Neural progenitor cell (in vitro differentiated cells): Measurements from ENCODE around the gene UFSP2. TPM values are rescaled to one million over a fixed set of nuclear protein-coding genes. Genes with fewer than 3 reads are reported as not detected.

ENCODE experiments used
- DNase-seq: peaks from one replicate; pipeline ENCODE4 v3.0.0-alpha.2; 2016; ENCODE audit warnings: low spot score
- H2AFZ ChIP-seq: fragments of 200-600 bp; sonication (generic); replicated peaks from 2 replicates; pipeline ENCODE4 v1.6.1; 2016; ENCODE audit warnings: antibody characterized with exemption
- H3F3A ChIP-seq: fragments of 200-600 bp; sonication (generic); 2 replicates; pipeline ENCODE4 v1.6.1; 2016; ENCODE audit warnings: antibody characterized with exemption, low read depth
- H3K27ac ChIP-seq: fragments of 200-600 bp; sonication (generic); 2 replicates; pipeline ENCODE4 v1.5.1; 2016; ENCODE audit warnings: mild to moderate bottlenecking
- H3K27me3 ChIP-seq: fragments of 200-600 bp; sonication (generic); 2 replicates; pipeline ENCODE4 v1.6.1; 2016; ENCODE audit warnings: mild to moderate bottlenecking, moderate library complexity
- H3K36me3 ChIP-seq: fragments of 200-600 bp; sonication (generic); 2 replicates; pipeline ENCODE4 v1.5.1; 2016
- H3K4me1 ChIP-seq: fragments of 200-600 bp; sonication (generic); 2 replicates; pipeline ENCODE4 v1.6.1; 2016; ENCODE audit warnings: mixed run types
- H3K4me2 ChIP-seq: fragments of 200-600 bp; sonication (generic); 2 replicates; pipeline ENCODE4 v1.6.1; 2016
- H3K4me3 ChIP-seq: fragments of 200-600 bp; sonication (generic); 2 replicates; pipeline ENCODE4 v1.5.1; 2016
- H3K79me2 ChIP-seq: fragments of 200-600 bp; sonication (generic); 2 replicates; pipeline ENCODE4 v1.6.1; 2016; ENCODE audit warnings: low read depth
- H3K9ac ChIP-seq: fragments of 200-600 bp; sonication (generic); 2 replicates; pipeline ENCODE4 v1.6.1; 2016
- H3K9me3 ChIP-seq: fragments of 200-600 bp; sonication (generic); 2 replicates; pipeline ENCODE4 v1.5.1; 2016; ENCODE audit warnings: low read depth
- H4K20me1 ChIP-seq: fragments of 200-600 bp; sonication (generic); 2 replicates; pipeline ENCODE4 v1.6.1; 2016; ENCODE audit warnings: low read depth
- H3K27ac Mint-ChIP-seq: 3 replicates; pipeline ENCODE4 v1.8.0; 2021; ENCODE audit warnings: mixed read lengths
- H3K27me3 Mint-ChIP-seq: 2 replicates; pipeline ENCODE4 v1.8.0; 2022; ENCODE audit warnings: low read depth, mild to moderate bottlenecking, inconsistent platforms, moderate library complexity, mixed read lengths; ENCODE audit not compliant: insufficient read depth
- H3K36me3 Mint-ChIP-seq: 3 replicates; pipeline ENCODE4 v1.8.0; 2021; ENCODE audit warnings: mixed read lengths
- H3K4me1 Mint-ChIP-seq: 3 replicates; pipeline ENCODE4 v1.8.0; 2021; ENCODE audit warnings: mixed read lengths
- H3K4me3 Mint-ChIP-seq: 3 replicates; pipeline ENCODE4 v1.8.0; 2021; ENCODE audit warnings: mild to moderate bottlenecking, moderate library complexity, mixed read lengths
- H3K9me3 Mint-ChIP-seq: 3 replicates; pipeline ENCODE4 v1.8.0; 2020; ENCODE audit warnings: mixed read lengths
- EZH2 ChIP-seq: fragments of 200-600 bp; sonication (generic); IDR thresholded peaks from 2 replicates; pipeline ENCODE4 v1.6.1; 2017; ENCODE audit warnings: antibody characterized with exemption, mild to moderate bottlenecking, moderate library complexity
- EZH2phosphoT487 ChIP-seq: fragments of 200-600 bp; sonication (generic); IDR thresholded peaks from 2 replicates; pipeline ENCODE4 v1.6.1; 2017; ENCODE audit warnings: antibody characterized with exemption
- total RNA-seq: library from RNA; depleted of rRNA; stranded (reverse); fragments of >200 nt; gene quantifications from 2 replicates; pipeline ENCODE4 v1.2.3, GENCODE V29; 2015; ENCODE audit warnings: low replicate concordance
- TF ChIP-seq, protein P1 (sequence below): fragments of 200-600 bp; sonication (generic); IDR thresholded peaks from 2 replicates; pipeline ENCODE4 v1.5.1; 2017; ENCODE audit warnings: antibody characterized with exemption, mild to moderate bottlenecking

Gene UFSP2
- total RNA-seq, 1 donor from 2014 or later: 56.9 TPM

DNA sequence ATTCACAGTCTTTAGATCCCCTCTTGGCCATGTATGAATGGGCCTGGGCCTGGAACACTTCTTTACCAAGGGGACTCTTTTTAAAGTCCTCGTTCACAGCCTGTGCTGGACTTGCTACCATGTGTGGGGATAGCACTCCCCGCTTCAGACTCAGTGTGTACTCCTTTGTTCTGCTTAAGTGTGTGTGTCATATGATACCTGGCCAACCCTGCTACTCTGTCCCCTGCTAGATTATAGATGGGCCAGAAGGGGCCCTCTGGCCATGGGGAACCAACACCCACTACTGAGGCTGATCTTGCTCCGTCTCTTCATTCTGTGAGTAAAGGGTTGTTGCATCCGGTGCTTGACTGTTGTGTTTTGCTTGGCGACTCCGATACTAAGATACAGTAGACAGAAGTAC lies 37.8 kb upstream of the UFSP2 start:
- Histone ChIP-seq H3K36me3 (no peaks in the 10 kb centered on the region), H3K27ac (no peak overlapping the region), H3K79me2 (no peaks in the 10 kb centered on the region), H3K9me3 (no peaks in the 10 kb centered on the region), H3K27me3 (no peaks in the 10 kb centered on the region), H3K4me1 (peaks cover 3% of the 10 kb centered on the region), H3F3A (no peaks in the 10 kb centered on the region), H3K9ac (no peak overlapping the region), H3K4me3 (no peak overlapping the region), H3K4me2 (no peak overlapping the region), H4K20me1 (no peaks in the 10 kb centered on the region), H2AFZ (no peak overlapping the region)
- no peak for DNase-seq
- Mint-ChIP-seq H3K4me1 (peaks cover 2% of the 10 kb centered on the region), H3K27me3 (peaks cover 3% of the 10 kb centered on the region), H3K36me3 (no peaks in the 10 kb centered on the region), H3K9me3 (no peaks in the 10 kb centered on the region), H3K4me3 (no peak overlapping the region), H3K27ac (no peak overlapping the region)
- TF ChIP-seq, protein P1, sequence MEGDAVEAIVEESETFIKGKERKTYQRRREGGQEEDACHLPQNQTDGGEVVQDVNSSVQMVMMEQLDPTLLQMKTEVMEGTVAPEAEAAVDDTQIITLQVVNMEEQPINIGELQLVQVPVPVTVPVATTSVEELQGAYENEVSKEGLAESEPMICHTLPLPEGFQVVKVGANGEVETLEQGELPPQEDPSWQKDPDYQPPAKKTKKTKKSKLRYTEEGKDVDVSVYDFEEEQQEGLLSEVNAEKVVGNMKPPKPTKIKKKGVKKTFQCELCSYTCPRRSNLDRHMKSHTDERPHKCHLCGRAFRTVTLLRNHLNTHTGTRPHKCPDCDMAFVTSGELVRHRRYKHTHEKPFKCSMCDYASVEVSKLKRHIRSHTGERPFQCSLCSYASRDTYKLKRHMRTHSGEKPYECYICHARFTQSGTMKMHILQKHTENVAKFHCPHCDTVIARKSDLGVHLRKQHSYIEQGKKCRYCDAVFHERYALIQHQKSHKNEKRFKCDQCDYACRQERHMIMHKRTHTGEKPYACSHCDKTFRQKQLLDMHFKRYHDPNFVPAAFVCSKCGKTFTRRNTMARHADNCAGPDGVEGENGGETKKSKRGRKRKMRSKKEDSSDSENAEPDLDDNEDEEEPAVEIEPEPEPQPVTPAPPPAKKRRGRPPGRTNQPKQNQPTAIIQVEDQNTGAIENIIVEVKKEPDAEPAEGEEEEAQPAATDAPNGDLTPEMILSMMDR: no peak
- TF ChIP-seq EZH2phosphoT487 (no peak), EZH2 (no peak)

GRCh38 chr4:185461565-185461964 lies 35.8 kb upstream of the UFSP2 start:
- no peaks in the 10 kb centered on the region for H3F3A ChIP-seq
- Mint-ChIP-seq H3K9me3 (no peaks in the 10 kb centered on the region), H3K27me3 (peaks cover 3% of the 10 kb centered on the region), H3K4me3 (no peak overlapping the region), H3K4me1 (peaks cover 2% of the 10 kb centered on the region), H3K27ac (no peak overlapping the region), H3K36me3 (no peaks in the 10 kb centered on the region)
- H4K20me1 ChIP-seq: no peaks in the 10 kb centered on the region
- no peak overlapping the region for H3K4me3 ChIP-seq
- no peak overlapping the region for H3K9ac ChIP-seq
- DNase-seq: no peak
- no peaks in the 10 kb centered on the region for H3K9me3 ChIP-seq
- H3K36me3 ChIP-seq: no peaks in the 10 kb centered on the region
- no peak overlapping the region for H3K27ac ChIP-seq
- no peak overlapping the region for H2AFZ ChIP-seq
- TF ChIP-seq EZH2 (no peak), EZH2phosphoT487 (no peak)
- TF ChIP-seq, protein P1: no peak
- H3K4me1 ChIP-seq: peaks cover 13% of the 10 kb centered on the region
- H3K79me2 ChIP-seq: no peaks in the 10 kb centered on the region
- H3K4me2 ChIP-seq: no peak overlapping the region
- H3K27me3 ChIP-seq: no peaks in the 10 kb centered on the region

- no peak for TF ChIP-seq EZH2
- TF ChIP-seq, protein P1: no peak
- no peak for TF ChIP-seq EZH2phosphoT487
- Histone ChIP-seq H3K27me3 (no peaks in the 10 kb centered on the region), H3K79me2 (no peaks in the 10 kb centered on the region), H3K4me3 (no peak overlapping the region), H3K4me2 (peak overlapping the region; percentile 16), H3K36me3 (no peaks in the 10 kb centered on the region), H3K27ac (no peak overlapping the region), H4K20me1 (no peaks in the 10 kb centered on the region), H3K9ac (no peak overlapping the region), H3K9me3 (no peaks in the 10 kb centered on the region), H3F3A (no peaks in the 10 kb centered on the region), H2AFZ (peak overlapping the region; percentile 52), H3K4me1 (peaks cover 10% of the 10 kb centered on the region)
- Mint-ChIP-seq H3K27ac (no peak overlapping the region), H3K4me1 (no peaks in the 10 kb centered on the region), H3K4me3 (no peak overlapping the region), H3K27me3 (peaks cover 3% of the 10 kb centered on the region), H3K36me3 (no peaks in the 10 kb centered on the region), H3K9me3 (no peaks in the 10 kb centered on the region)
- DNase-seq: peak; percentile 23
Observed at GRCh38 chr4:185457136-185457535, 31.4 kb upstream of the UFSP2 start.
